H1 (cell line): ENCODE data around the gene FAM114A2.

ENCODE experiments used
- ASH2L ChIP-seq: fragments of 200-600, 300-600 bp; sonication (generic); IDR thresholded peaks from one replicate; pipeline ENCODE4 v1.7.1; 2017; ENCODE audit warnings: low read length
- ATF3 ChIP-seq: IDR thresholded peaks from 2 replicates; pipeline ENCODE4 v1.6.1; 2011; ENCODE audit warnings: low read depth, mild to moderate bottlenecking, low read length; ENCODE audit not compliant: insufficient read depth
- CEBPB ChIP-seq: IDR thresholded peaks from 2 replicates; pipeline ENCODE4 v1.6.1; 2012; ENCODE audit warnings: low read depth, low read length
- CHD1 ChIP-seq: IDR thresholded peaks from 2 replicates; pipeline ENCODE4 v1.6.1; 2012; ENCODE audit warnings: low read depth, low read length, improper control_type of control experiment
- CTCF ChIP-seq, 3 experiments: IDR thresholded peaks; 1 replicate in 2 of 3; 2 replicates in 1 of 3; pipeline versions ENCODE4 v1.5.1 to v1.6.1; 2011; ENCODE audit warnings: low read length in 3 of 3, mild to moderate bottlenecking in 3 of 3, inconsistent platforms in 2 of 3, low read depth in 1 of 3, moderate library complexity in 1 of 3; ENCODE audit not compliant: insufficient read depth in 1 of 3; ENCODE audit errors: control extremely low read depth in 1 of 3
- EZH2 ChIP-seq: fragments of 200-600 bp; sonication (generic); IDR thresholded peaks from 2 replicates; pipeline ENCODE4 v1.7.1; 2012; ENCODE audit warnings: low read depth, mild to moderate bottlenecking, moderate library complexity, low read length, inconsistent platforms; ENCODE audit not compliant: severe bottlenecking
- GABPA ChIP-seq: IDR thresholded peaks from 2 replicates; pipeline ENCODE4 v1.6.1; 2011; ENCODE audit warnings: mild to moderate bottlenecking, low read length, moderate library complexity, borderline replicate concordance; ENCODE audit not compliant: insufficient read depth
- MAFK ChIP-seq: IDR thresholded peaks from 2 replicates; pipeline ENCODE4 v1.6.1; 2012; ENCODE audit warnings: low read depth, mild to moderate bottlenecking, improper control_type of control experiment, low read length
- POLR2A ChIP-seq, 2 experiments: IDR thresholded peaks; 1 replicate in 1 of 2; 2 replicates in 1 of 2; pipeline ENCODE4 v1.6.1; 2011; ENCODE audit warnings: low read depth in 2 of 2, low read length in 2 of 2, mild to moderate bottlenecking in 2 of 2; ENCODE audit errors: control extremely low read depth in 1 of 2
- RAD21 ChIP-seq, 2 experiments: IDR thresholded peaks in 1 of 2; conservative IDR thresholded peaks in 1 of 2; 2 replicates each; pipeline ENCODE4 v1.6.1; 2011; ENCODE audit warnings: low read depth in 2 of 2, low read length in 2 of 2, improper control_type of control experiment in 1 of 2, inconsistent platforms in 1 of 2, mild to moderate bottlenecking in 1 of 2, moderate library complexity in 1 of 2

GRCh38 chr5:153981905-153982605 lies 56.7 kb downstream of the FAM114A2 start:
- no peak for TF ChIP-seq EZH2
- TF ChIP-seq POLR2A (IDR thresholded peaks at IDR 0.05; ENCODE audit: control extremely low read depth in 1 of 2, low read depth in 2 of 2, low read length in 2 of 2): no peak
- TF ChIP-seq CTCF (IDR thresholded peaks at IDR 0.05; ENCODE audit: control extremely low read depth in 1 of 3, insufficient read depth in 1 of 3, low read depth in 1 of 3, low read length in 3 of 3): no peak
- no peak for TF ChIP-seq RAD21 (IDR thresholded peaks at IDR 0.05 in 1 of 2, conservative IDR thresholded peaks at IDR 0.05 in 1 of 2; ENCODE audit: low read depth in 2 of 2, low read length in 2 of 2)
- no peak for TF ChIP-seq ASH2L
- no peak for TF ChIP-seq GABPA
- no peak for TF ChIP-seq CHD1
- TF ChIP-seq MAFK: no peak
- no peak for TF ChIP-seq CEBPB
- TF ChIP-seq ATF3: no peak
